ENCODE data around the gene SPATA1.

DNA sequence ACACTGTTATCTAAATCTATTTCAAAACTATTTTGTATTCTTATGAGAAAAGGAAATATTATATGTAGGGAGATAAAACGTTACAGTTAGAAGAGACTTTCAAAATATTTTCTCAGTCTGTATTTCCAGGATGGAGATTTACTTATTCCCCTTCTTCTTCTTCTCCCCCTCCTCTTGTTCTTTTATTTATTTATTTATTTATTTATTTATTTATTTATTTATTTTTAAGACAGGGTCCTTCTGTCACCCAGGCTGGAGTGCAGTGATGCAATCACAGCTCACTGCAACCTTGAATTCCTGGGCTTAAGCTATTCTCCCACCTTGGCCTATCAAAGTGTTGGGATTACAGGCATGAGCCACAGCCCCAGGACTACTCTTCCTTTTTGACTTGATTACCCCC is 30.0 kb upstream of the SPATA1 start:
- TF ChIP-seq CTCF (IDR thresholded peaks at IDR 0.05; ENCODE audit: low read length) (no peak), EZH2 (optimal IDR thresholded peaks at IDR 0.05; ENCODE audit: low read depth, low read length) (no peak), EZH2phosphoT487 (IDR thresholded peaks at IDR 0.05; ENCODE audit: low read length) (no peak)
